AG04450 (cell line): Measurements from ENCODE around the gene KRT20. TPM values are rescaled to one million over a fixed set of nuclear protein-coding genes. Genes with fewer than 3 reads are reported as not detected.

Experiments
- CTCF ChIA-PET: fragments of 300-600, 350-600 bp; formaldehyde crosslinking; extraction: SDS; loops from one replicate; lab custom pipeline; 2022; ENCODE audit warnings: antibody characterized with exemption, inconsistent platforms; lab: Charles Lee
- POLR2A ChIA-PET: fragments of 350-600 bp; formaldehyde crosslinking; extraction: SDS; loops from one replicate; lab custom pipeline; 2021; ENCODE audit warnings: antibody characterized with exemption, inconsistent platforms; lab: Yijun Ruan, JAX
- DNase-seq: peaks from one replicate; pipeline ENCODE4 v3.0.0-alpha.2; 2011; ENCODE audit warnings: low read depth, low spot score
- H3K27ac ChIP-seq: one replicate; pipeline ENCODE4 v1.5.1; 2012; ENCODE audit warnings: low read depth, low read length, control low read depth
- H3K27me3 ChIP-seq: one replicate; pipeline ENCODE4 v1.6.0; 2012; ENCODE audit warnings: low read length; ENCODE audit not compliant: control insufficient read depth, insufficient read depth
- H3K4me3 ChIP-seq: 2 replicates; pipeline ENCODE4 v1.5.1; 2011; ENCODE audit warnings: mild to moderate bottlenecking, low read depth, low read length, control low read depth
- H3K9me3 ChIP-seq: 2 replicates; pipeline ENCODE4 v1.5.1; 2012; ENCODE audit warnings: low read length; ENCODE audit not compliant: control insufficient read depth, insufficient read depth
- polyA plus RNA-seq: library from polyadenylated mRNA; depleted of rRNA; stranded (reverse); fragments of >200 nt; gene quantifications from 2 replicates; pipeline ENCODE4 v1.2.3, GENCODE V29; 2011
- TF ChIP-seq, protein P1 (sequence below): IDR thresholded peaks from 2 replicates; pipeline ENCODE4 v1.5.1; 2011; ENCODE audit warnings: low read depth, low read length, control low read depth, inconsistent platforms

Gene KRT20
- polyA plus RNA-seq, 1 experiment: not detected

DNA sequence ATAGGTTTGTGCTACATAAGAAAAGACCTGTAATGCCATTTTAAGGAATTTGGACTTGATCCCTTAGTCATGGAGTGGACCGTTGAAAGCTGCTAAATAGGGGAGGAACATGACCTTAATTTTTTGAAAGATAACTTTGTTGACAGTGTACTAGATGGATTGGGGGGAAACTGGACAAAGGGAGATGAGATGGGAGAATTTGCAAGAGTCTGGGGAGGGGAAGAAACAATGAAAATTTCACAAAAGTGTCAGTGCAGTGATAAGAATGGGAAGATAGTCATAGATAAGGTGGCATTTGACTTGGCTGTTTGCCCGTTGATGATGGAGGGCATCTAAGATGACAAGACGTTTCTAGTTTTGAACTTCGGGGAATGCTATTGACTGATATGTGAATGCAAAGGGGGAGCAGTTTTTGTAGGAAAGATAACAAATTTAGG, 40.4 kb downstream of the KRT20 start:
- no peaks in the 10 kb centered on the region for H3K9me3 ChIP-seq
- POLR2A ChIA-PET: no interaction called here
- DNase-seq: no peak
- H3K27me3 ChIP-seq: no peaks in the 10 kb centered on the region
- no peak overlapping the region for H3K27ac ChIP-seq
- TF ChIP-seq, protein P1, sequence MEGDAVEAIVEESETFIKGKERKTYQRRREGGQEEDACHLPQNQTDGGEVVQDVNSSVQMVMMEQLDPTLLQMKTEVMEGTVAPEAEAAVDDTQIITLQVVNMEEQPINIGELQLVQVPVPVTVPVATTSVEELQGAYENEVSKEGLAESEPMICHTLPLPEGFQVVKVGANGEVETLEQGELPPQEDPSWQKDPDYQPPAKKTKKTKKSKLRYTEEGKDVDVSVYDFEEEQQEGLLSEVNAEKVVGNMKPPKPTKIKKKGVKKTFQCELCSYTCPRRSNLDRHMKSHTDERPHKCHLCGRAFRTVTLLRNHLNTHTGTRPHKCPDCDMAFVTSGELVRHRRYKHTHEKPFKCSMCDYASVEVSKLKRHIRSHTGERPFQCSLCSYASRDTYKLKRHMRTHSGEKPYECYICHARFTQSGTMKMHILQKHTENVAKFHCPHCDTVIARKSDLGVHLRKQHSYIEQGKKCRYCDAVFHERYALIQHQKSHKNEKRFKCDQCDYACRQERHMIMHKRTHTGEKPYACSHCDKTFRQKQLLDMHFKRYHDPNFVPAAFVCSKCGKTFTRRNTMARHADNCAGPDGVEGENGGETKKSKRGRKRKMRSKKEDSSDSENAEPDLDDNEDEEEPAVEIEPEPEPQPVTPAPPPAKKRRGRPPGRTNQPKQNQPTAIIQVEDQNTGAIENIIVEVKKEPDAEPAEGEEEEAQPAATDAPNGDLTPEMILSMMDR: no peak
- CTCF ChIA-PET: interaction anchor here (1.7 to 2.2 kb wide), 3 partner anchors 704 to 818 kb away, joined by 6 to 9 read pairs (median 6); no protein-coding TSS in a partner anchor
- H3K4me3 ChIP-seq: no peak overlapping the region

DNA sequence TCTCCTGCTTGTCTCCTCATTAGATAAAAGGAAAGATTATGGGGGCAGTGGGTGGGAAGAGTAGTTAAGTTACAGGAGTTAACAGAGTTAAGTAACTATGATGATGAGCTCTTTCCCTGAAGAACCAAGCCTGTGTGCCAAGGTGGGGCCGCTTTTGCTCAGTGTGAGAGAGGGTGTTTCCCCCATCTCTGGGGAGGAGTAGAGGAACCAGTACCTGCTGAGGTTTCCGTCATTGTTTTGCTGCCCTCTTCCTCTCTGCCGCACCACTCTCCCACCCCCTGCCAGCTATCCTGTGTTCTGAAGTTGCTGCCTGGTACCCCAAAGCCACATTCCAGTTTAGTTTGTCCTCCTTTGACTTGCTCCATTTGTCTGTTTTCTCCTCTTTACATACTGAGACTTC, 41.8 kb downstream of the KRT20 start:
- Histone ChIP-seq H3K27ac (no peak overlapping the region), H3K4me3 (no peak overlapping the region), H3K27me3 (no peaks in the 10 kb centered on the region), H3K9me3 (no peaks in the 10 kb centered on the region)
- POLR2A ChIA-PET: no interaction called here
- TF ChIP-seq, protein P1: no peak
- DNase-seq: no peak
- CTCF ChIA-PET: interaction anchor here (1.1 to 1.2 kb wide), 2 partner anchors 819 to 822 kb away, joined by 3 to 6 read pairs; no protein-coding TSS in a partner anchor

DNA sequence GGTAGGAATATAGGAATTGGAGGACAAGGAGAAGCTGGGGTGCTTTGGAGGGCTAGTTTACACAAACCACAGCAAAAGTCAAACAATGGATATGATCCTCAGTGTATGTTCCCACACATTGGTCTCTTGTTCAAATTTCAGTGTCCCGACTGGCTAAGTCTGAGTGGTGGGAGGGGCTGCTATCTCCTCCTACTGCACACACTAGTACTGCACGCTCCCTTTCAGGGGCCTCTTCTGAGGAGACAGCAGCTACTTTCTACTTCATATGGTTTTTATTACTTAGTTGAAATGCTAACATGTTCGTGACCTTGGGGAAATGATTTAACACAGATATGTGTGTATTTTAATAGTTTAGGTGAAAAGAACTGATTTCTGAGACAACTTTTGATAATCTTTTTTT, 43.8 kb downstream of the KRT20 start:
- CTCF ChIA-PET: no interaction called here
- DNase-seq: no peak
- H3K27me3 ChIP-seq: no peaks in the 10 kb centered on the region
- POLR2A ChIA-PET: interaction anchor here (1.1 kb wide), 1 partner anchor 22 kb away, joined by 3 read pairs; no protein-coding TSS in a partner anchor
- no peak overlapping the region for H3K27ac ChIP-seq
- TF ChIP-seq, protein P1: no peak
- H3K4me3 ChIP-seq: no peak overlapping the region
- no peaks in the 10 kb centered on the region for H3K9me3 ChIP-seq

DNA sequence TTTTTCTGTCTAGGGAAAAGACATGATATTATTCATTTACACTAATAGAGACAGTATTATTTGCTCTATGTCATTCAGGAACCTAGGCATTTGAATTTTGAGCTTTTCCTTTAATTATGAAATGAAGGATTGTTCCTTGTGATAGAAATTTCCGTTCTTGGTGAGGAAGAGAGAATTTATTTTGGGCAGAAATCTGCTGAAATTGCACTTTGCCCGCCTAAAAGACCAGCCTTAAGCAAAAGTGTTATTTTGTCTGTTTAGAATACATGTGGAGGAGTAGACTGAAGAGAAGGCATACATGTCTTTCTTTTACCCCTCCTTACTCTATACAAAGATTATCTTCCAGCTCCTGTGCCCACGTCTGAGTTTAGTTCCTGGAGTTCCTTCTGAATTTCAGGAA, 45.8 kb downstream of the KRT20 start:
- TF ChIP-seq, protein P1: no peak
- ChIA-PET CTCF (interaction anchor here (1.0 to 1.5 kb wide), 2 partner anchors 709 to 810 kb away, joined by 3 to 4 read pairs; no protein-coding TSS in a partner anchor), POLR2A (no interaction called here)
- no peak for DNase-seq
- Histone ChIP-seq H3K9me3 (no peaks in the 10 kb centered on the region), H3K27ac (no peak overlapping the region), H3K27me3 (no peaks in the 10 kb centered on the region), H3K4me3 (no peak overlapping the region)

DNA sequence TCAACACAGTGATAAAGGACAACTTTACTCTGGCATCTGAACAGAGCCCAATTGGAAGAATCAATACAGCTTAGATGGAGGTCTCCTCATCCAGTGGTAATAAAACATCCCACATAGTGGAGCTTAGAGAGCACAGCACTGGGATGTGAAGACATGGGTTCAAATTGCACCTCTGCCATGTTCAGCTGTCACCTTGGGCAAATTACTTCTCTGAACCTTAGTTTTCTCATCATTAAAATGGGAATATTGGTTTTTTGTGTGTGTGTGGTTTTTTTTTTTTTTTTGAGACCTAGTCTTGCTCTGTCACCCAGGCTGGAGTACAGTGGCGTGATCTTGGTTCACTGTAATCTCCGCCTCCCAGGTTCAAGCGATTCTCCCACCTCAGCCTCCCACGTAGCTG, 49.0 kb downstream of the KRT20 start:
- Histone ChIP-seq H3K4me3 (no peak overlapping the region), H3K9me3 (no peaks in the 10 kb centered on the region), H3K27me3 (no peaks in the 10 kb centered on the region), H3K27ac (no peak overlapping the region)
- POLR2A ChIA-PET: interaction anchor here (0.6 kb wide), 1 partner anchor 286 kb away, joined by 3 read pairs; no protein-coding TSS in a partner anchor
- CTCF ChIA-PET: no interaction called here
- TF ChIP-seq, protein P1: no peak
- DNase-seq: no peak
